Superior temporal gyrus (tissue), 1 donor: ENCODE data around the gene SPEM3.
"Not testable (repeated sequence)": the region's sequence is repeated elsewhere in the genome, so short reads cannot be mapped to it uniquely, and the experiment has no call there.

Experiments used
- DNase-seq: peaks from one replicate; pipeline ENCODE4 v3.0.0-alpha.2; 2016; ENCODE audit errors: extremely low spot score

The SPEM3 gene

DNA sequence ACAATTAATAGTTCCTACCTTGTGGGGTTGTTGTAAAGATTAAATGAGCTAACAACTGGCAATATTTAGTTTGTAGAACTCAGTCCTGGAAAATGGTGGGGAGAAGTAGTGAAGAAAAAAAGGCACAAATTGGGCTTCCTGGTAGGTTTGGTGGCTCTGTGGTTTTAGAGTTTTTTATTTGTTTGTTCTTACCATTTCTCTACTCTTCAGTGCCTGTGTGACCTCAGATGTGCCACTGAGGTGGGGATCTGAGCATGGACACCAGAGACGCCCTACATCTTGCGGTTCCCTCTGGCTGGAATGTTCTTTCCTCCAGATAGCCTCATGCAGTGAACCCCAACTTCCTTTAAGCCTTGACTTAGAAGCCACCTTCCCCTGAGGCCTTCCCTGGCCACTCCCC lies 43.1 kb downstream of the SPEM3 start:
- DNase-seq = no peak

DNA sequence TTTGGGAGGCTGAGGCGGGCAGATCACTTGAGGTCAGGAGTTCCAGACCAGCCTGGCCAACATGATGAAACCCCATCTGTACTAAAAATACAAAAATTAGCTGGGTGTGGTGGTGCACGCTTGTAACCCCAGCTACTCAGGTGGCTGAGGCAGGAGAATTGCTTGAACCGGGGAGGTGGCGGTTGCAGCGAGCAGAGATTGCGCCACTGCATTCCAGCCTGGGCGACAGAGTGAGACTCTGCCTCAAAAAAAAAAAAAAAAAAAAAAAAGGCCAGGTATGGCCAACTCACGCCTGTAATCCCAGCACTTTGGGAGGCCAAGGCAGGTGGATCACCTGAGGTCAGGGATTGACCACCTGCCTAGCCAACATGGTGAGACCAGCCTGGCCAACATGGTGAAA lies 46.1 kb downstream of the SPEM3 start:
- not testable (repeated sequence) for DNase-seq

DNA sequence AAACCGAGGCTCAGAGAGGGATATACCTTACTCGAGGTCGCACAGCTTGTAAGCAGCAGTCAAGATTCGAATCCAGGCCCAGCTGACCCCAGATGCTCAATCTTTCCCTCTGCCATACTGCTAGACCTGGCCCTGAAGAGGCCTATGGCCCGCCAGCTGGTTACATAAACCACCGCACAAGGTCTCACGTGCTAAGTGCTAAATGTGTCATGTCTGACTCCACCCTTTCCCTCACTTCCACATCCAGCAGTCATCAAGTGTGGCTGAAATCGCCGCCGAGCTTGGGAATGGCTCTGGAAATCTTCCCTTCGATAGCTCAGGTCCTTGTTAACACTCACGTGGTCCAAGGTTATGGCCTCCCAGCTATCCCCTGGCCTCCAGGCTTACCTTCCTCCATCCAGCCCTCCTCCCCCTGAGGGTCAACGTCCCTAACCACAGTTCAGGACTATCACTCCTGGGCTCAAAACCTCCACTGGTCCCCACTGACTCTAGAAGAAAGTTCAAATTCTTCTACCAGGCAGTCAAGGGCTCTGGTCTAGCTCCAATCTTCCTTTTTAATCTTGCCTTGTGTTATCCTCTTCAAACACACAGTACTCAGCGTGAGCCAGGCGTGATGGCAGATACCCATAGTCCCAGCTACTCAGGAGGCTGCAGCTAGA lies 47.2 kb downstream of the SPEM3 start:
- no peak for DNase-seq

DNA sequence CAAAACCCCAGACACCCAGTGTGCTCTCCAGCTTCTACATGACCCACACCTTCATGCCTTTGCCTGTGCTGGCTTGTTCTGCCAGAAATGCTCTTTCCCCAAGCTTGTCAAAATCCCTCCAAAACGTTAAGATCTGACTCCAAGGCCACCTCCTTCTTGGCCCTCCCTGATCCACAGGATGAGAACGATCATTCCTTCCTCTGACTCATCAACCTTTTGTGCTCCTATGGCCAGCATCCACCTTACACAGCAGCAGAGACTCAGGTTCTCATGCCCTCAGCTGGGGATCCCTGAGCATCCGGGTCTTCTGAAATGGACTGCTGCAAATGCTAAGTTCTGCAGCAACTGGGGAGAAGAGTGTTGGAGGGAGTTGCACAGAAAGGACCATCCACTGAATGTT lies 47.8 kb downstream of the SPEM3 start:
- DNase-seq = no peak

DNA sequence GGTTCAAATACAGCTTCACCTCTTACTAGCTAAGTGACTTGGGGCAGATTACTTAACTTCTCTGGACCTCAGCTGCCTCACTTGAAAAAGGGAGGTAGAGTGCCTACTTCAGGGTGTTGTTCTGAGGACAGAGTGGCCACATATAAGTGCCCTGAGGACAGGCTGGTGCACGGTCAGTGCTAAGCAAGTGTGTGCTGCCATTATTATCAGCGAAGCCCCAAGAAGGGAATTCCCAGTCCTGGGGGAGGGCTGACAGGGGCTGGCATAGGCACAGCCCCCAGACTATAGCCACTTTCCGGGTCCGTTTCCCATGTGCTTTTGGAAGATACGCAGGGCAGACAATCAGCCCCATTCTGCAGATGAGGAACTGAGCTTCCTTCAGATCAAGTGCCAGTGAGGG lies 48.3 kb downstream of the SPEM3 start:
- DNase-seq = no peak

DNA sequence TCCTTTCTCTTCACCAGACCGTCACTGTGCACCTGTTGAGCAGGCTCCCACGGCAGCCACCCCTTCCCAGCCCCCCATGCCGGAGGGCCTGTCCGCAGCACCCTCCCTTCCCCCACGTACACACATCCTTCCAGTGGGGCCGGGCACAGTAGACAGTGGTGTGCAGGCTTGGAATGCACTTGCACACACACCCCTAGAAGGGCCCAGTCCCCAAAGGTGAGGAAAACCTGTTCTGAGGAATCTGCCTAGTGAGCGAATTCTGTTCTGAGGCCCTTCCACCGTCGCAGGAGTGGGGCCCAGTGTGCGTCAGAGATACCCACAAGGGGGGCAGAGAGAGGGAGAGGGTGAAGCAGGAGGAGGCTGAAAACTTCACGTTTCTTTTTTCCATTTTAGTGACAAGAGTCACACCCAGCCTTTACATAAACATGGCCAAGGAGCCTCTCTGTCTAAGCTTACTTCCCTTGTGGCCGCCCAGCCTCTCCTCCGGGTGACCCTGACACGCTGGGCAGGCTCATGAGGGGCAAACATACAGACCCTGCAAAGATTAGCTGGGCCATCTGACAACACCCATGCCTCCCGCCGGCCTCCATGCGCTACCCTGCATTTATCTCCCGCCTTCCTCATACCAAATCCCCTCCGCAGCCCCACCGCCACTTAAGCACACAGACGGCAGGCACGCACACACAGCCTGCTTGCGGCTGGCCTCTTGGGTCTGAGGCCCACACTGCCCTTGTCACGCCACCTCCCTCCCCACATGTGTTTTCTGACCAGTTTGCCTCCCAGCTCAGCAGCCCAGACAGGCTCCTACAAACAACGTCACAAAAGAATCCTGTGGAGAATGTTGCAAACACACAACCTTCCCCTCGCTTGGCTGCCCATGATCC lies 49.0 kb downstream of the SPEM3 start:
- DNase-seq = no peak

DNA sequence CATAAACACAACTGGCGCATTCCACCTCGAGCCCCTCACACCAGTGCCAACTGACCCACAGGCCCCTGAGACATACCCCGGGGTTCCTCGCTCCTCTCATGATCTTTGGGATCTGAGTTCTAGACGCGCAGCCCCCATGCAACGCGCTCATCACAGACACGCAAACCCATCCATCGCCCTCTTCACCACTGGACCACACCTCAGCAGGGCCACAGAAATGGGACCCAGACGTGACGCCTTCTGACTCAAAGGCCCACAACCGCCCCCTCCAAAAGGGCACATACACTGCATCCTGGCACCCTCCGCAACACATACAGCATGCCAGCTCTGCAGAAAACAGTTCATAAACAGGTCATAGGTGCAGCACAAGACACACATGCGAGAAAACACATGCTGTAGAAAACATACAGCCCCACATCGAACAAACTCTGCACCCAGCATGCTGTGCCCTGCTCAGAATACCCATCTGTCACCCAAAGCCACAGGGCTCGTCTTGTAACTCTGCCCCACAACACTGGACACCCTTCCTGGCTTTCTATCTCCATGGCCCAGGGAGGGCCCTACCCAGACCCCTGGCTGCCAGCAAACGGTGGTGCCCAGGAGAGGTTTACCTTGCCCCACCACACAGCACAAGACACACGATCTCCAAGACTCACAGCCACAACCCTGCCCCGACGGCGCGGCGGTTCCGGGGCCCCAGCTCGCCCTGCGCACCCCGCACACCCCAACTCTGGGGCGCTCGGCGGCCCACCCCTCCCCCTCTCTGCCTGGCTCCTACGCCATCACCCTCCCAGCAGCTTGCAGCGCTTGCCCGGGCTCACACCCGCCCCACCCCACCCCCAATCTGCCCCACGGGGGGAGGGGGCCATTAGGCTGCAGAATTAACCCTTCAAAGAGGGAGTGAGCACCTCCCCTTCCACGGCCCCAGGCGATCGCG lies 49.9 kb downstream of the SPEM3 start:
- no peak for DNase-seq

DNA sequence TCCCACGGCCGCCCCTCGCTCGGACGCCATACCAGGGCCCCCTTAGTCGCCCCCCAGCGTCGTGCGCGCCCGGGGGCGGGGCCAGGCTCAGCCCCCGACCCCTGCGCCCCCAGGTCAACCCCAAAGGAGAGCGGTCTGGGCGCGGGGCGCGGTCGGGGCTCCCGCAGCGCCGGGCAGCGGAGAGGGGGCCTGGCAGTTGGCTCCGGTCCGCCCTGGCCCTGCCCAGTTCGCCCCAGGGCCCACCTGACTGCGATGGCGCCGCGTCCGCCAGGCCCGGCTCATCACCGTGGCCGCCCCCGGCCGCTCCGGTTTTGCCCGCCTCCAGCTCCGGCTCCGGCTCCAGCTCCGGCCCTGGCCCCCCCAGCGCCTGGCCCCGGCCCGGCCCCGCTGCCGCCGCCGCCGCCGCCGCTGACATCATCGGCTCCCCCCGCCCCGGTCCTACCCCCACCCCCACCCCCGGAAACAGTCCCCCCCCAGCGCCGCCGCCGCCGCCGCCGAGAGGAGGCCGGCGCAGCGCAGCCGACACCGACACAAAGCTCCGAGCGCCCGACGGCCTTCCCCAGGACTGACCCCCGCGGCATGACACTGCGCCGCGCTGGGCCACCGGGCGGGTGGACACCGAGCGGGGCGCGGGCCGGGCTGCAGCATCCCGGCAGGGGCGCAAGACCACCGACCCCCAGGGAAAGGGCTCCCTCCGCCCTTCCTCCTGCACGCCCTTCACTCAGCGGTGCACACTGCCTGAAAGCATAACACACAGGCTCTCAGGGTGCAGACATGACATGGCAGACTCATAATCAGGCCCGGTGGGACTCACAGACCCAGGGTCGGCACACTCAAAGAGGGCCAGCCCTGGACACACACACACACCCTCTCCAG lies 50.8 kb downstream of the SPEM3 start, which contains the start of gene ZBTB4:
Gene ZBTB4 (minus strand): TSS at position 419 of the 876 bp plus-strand sequence. CDS start 12,830 bp downstream, outside the sequence.
- DNase-seq = no peak

DNA sequence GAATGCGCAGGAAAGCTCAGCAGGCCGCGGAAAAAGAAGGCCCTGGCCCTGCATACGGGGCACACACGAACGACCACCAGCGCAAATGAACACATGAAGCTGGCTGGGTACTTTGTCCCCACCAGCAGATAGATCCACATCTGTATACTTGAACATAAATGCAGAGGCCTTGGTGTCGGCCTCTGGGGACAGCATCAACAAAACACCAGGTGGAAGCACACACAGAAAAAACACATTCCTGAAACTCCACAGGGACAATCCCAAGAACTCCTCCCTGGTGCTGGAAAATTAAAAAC lies 51.4 kb downstream of the SPEM3 start:
- DNase-seq = no peak

DNA sequence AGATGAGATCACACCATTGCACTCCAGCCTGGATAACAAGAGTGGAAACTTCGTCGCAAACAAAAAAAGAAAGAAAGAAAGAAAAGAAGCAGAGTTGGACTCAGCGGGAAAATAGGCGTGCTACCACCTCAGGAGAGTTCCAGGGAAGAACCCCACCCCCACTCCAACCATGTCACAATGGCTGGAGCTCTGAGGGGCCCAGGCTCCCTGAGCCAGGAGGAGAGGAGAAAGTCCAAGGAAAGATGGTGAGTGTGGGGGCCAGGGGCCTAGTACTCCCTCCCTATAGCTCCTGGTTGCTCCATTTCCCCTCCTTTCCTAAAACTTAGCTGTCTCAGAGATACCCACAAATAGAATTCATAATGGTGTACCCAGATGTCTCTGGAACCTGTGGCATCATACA lies 52.6 kb downstream of the SPEM3 start, which contains the start of gene SLC35G6:
Gene SLC35G6 (plus strand): TSS at position 172 of the 400 bp plus-strand sequence. CDS start 71 bp downstream, at position 243.
- not testable (repeated sequence) for DNase-seq

DNA sequence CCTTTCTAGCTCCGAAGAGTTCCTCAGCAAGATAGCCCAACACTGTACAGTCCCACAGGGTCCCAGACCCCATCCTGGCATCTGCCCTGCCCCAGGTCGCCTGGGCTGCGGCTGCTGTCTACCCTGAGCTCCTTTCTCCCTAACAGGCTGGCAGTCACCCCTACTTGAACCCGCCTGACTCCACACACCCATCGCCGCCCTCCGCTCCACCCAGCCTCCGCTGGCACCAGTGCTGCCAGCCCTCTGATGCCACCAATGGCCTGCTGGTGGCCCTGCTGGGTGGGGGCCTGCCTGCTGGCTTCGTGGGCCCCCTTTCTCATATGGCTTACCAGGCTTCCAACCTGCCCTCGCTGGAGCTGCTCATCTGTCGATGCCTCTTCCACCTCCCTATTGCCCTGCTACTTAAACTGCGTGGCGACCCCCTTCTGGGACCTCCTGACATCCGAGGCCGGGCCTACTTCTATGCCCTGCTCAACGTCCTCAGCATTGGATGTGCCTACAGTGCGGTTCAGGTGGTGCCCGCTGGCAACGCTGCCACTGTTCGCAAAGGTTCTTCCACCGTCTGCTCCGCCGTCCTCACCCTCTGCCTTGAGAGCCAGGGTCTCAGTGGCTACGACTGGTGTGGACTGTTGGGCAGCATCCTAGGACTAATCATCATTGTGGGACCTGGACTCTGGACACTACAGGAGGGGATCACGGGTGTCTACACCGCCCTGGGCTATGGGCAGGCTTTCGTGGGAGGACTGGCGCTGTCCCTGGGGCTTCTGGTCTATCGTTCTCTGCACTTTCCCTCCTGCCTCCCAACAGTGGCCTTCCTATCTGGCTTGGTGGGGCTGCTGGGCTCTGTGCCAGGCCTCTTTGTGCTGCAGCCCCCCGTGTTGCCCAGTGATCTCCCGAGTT lies 53.4 kb downstream of the SPEM3 start:
- DNase-seq = not testable (repeated sequence)
